ENCODE measurements around the gene POLD4. TPM values are rescaled to one million over a fixed set of nuclear protein-coding genes. Genes with fewer than 3 reads are reported as not detected.

The POLD4 gene
- total and polyA plus RNA-seq, 2 of the 13 experiments (the other 11 are each of a cell fraction or from before 2014, with no cell fraction given): 10.5 to 27.4 TPM

DNA sequence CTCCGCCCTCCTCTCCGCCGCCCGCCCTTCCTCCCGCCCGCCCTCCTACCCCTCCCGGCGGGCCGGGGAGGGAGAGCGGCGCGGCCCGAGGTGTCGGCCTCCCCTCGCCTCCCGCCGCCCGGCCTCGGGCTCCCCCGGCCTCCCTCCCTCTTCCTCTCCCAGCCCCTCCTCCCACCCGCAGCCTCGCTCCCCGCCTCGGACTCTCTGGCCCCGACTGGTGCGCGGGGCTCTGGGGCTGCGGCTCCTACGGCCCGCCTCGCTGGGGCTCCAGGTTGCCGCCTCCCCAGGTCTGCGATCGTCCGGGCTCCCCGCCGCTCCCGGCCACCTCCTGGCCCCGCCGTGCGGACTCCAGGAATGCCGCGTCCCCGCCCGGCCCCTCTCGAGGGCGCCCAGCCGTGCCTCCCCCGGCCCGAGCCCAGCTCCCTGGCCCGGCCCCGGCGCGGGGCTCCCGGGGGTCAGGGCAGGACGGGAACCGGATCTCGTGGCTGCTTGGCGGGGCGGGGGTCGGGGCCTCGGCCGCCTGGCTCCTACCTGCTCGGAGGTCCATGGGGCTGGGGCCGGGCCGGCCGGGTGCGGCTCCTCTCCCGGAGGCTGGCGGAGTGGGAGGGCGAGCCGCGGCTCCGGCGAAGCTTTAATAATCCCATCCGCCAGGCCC is 19.8 kb upstream of the POLD4 start, which contains the start of gene CLCF1 (continued):
- TF ChIP-seq HOXA7 (CRISPR knock-in tag; IDR thresholded peaks at IDR 0.05) (no peak), MTA1 (CRISPR knock-in tag; IDR thresholded peaks at IDR 0.05; ENCODE audit: borderline replicate concordance) (no peak), ZNF260 (CRISPR knock-in tag; IDR thresholded peaks at IDR 0.05; ENCODE audit: borderline replicate concordance, low read depth) (no peak), ZNF597 (CRISPR knock-in tag; IDR thresholded peaks at IDR 0.05) (no peak), ZNF75D (CRISPR knock-in tag; IDR thresholded peaks at IDR 0.05; ENCODE audit: borderline replicate concordance) (no peak), REST (IDR thresholded peaks at IDR 0.05; ENCODE audit: borderline replicate concordance in 1 of 2, low read depth in 1 of 2, low read length in 2 of 2) (no peak), ZNF251 (CRISPR knock-in tag; IDR thresholded peaks at IDR 0.05) (no peak), NFIC (IDR thresholded peaks at IDR 0.05; ENCODE audit: low read length) (no peak), ZNF703 (CRISPR knock-in tag; IDR thresholded peaks at IDR 0.05; ENCODE audit: borderline replicate concordance) (no peak), DNMT1 (CRISPR knock-in tag; IDR thresholded peaks at IDR 0.05) (no peak), ZNF839 (CRISPR knock-in tag; IDR thresholded peaks at IDR 0.05; ENCODE audit: borderline replicate concordance) (no peak), ZNF383 (CRISPR knock-in tag; IDR thresholded peaks at IDR 0.05; ENCODE audit: borderline replicate concordance) (no peak), KDM5A (IDR thresholded peaks at IDR 0.05; ENCODE audit: borderline replicate concordance, low read length) (no peak)
- TF ChIP-seq, protein P1, sequence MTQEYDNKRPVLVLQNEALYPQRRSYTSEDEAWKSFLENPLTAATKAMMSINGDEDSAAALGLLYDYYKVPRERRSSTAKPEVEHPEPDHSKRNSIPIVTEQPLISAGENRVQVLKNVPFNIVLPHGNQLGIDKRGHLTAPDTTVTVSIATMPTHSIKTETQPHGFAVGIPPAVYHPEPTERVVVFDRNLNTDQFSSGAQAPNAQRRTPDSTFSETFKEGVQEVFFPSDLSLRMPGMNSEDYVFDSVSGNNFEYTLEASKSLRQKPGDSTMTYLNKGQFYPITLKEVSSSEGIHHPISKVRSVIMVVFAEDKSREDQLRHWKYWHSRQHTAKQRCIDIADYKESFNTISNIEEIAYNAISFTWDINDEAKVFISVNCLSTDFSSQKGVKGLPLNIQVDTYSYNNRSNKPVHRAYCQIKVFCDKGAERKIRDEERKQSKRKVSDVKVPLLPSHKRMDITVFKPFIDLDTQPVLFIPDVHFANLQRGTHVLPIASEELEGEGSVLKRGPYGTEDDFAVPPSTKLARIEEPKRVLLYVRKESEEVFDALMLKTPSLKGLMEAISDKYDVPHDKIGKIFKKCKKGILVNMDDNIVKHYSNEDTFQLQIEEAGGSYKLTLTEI (CRISPR knock-in tag; conservative IDR thresholded peaks at IDR 0.05): no peak
- TF ChIP-seq, protein P2, sequence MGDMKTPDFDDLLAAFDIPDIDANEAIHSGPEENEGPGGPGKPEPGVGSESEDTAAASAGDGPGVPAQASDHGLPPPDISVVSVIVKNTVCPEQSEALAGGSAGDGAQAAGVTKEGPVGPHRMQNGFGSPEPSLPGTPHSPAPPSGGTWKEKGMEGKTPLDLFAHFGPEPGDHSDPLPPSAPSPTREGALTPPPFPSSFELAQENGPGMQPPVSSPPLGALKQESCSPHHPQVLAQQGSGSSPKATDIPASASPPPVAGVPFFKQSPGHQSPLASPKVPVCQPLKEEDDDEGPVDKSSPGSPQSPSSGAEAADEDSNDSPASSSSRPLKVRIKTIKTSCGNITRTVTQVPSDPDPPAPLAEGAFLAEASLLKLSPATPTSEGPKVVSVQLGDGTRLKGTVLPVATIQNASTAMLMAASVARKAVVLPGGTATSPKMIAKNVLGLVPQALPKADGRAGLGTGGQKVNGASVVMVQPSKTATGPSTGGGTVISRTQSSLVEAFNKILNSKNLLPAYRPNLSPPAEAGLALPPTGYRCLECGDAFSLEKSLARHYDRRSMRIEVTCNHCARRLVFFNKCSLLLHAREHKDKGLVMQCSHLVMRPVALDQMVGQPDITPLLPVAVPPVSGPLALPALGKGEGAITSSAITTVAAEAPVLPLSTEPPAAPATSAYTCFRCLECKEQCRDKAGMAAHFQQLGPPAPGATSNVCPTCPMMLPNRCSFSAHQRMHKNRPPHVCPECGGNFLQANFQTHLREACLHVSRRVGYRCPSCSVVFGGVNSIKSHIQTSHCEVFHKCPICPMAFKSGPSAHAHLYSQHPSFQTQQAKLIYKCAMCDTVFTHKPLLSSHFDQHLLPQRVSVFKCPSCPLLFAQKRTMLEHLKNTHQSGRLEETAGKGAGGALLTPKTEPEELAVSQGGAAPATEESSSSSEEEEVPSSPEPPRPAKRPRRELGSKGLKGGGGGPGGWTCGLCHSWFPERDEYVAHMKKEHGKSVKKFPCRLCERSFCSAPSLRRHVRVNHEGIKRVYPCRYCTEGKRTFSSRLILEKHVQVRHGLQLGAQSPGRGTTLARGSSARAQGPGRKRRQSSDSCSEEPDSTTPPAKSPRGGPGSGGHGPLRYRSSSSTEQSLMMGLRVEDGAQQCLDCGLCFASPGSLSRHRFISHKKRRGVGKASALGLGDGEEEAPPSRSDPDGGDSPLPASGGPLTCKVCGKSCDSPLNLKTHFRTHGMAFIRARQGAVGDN (CRISPR knock-in tag; IDR thresholded peaks at IDR 0.05): peak; percentile 44
- TF ChIP-seq, protein P3, sequence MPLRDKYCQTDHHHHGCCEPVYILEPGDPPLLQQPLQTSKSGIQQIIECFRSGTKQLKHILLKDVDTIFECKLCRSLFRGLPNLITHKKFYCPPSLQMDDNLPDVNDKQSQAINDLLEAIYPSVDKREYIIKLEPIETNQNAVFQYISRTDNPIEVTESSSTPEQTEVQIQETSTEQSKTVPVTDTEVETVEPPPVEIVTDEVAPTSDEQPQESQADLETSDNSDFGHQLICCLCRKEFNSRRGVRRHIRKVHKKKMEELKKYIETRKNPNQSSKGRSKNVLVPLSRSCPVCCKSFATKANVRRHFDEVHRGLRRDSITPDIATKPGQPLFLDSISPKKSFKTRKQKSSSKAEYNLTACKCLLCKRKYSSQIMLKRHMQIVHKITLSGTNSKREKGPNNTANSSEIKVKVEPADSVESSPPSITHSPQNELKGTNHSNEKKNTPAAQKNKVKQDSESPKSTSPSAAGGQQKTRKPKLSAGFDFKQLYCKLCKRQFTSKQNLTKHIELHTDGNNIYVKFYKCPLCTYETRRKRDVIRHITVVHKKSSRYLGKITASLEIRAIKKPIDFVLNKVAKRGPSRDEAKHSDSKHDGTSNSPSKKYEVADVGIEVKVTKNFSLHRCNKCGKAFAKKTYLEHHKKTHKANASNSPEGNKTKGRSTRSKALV (CRISPR knock-in tag; IDR thresholded peaks at IDR 0.05): no peak
